KOPT-K1 (cell line): ENCODE measurements around the gene TBX1.

Experiments used
- H3K27ac ChIP-seq: fragments of 200-600 bp; sonication (generic); 2 replicates; pipeline ENCODE4 v1.5.1; 2016; ENCODE audit warnings: antibody characterized with exemption, mild to moderate bottlenecking, low read depth, low read length; ENCODE audit not compliant: poor library complexity, severe bottlenecking
- H3K36me3 ChIP-seq: fragments of 200-600 bp; sonication (generic); 2 replicates; pipeline ENCODE4 v1.5.1; 2017; ENCODE audit warnings: antibody characterized with exemption, mild to moderate bottlenecking, low read length, moderate library complexity; ENCODE audit not compliant: insufficient read depth
- H3K9me3 ChIP-seq: fragments of 200-600 bp; sonication (generic); 2 replicates; pipeline ENCODE4 v1.5.1; 2017; ENCODE audit warnings: antibody characterized with exemption, low read length, mild to moderate bottlenecking; ENCODE audit not compliant: insufficient read depth, poor library complexity, severe bottlenecking

The TBX1 gene

DNA sequence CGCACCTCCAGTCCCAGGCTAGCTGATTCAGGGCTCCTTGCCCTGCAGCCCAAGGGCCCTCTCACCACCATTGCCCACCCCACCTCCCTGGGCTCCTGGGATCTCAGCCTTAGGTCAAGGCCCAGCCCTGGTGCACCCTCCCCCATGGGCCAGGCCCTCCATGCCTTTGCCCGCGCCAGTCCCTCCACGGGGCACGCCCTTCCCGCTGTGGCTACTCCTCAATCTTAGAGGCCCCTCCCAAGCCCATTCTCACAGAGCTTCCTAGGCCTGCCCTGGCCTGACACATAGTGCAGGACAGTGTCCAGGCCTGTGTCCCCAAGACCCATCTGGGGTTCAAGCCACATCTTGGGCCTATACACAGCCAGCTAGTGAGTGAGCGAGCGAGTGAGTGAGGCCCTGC, 30.4 kb upstream of the TBX1 start:
- Histone ChIP-seq H3K27ac (no peak overlapping the region), H3K9me3 (no peaks in the 10 kb centered on the region), H3K36me3 (no peaks in the 10 kb centered on the region)

DNA sequence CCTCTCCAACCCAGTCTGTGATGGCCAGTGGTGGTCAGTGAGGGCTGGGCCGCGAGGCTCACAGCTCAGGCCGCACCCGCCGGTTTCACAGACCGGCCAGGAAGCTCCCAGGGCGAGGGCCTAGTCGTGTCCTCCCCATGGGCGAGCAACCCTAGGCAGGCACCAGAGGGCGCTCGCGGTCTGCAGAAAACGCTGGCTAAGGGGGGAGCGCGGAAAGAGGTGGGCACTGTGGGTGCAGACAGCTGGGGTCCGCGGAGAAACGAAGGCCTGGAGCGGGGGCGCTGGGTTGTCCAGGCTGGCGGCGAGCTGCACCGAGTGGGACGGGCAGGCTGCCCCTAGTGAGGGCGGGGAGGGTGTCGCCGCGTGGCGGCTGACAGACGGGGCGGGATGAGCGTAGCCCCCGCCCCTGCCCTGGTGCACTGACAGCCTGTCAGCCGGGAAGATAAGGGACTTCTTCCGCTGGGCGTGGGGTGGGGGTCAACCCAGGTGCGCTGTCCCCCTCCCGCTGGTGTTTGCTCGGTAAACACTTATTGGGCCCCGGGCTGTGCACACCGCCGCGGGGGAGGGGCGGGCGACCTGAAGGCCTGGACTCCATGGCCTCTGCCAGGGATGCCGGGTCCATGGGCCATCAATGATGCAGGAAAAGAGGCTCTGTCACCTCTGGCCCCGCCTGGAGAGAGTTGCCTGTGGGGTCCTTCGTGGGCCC, 29.8 kb upstream of the TBX1 start:
- Histone ChIP-seq H3K27ac (peak overlapping the region; percentile 47), H3K9me3 (no peaks in the 10 kb centered on the region), H3K36me3 (no peaks in the 10 kb centered on the region)

DNA sequence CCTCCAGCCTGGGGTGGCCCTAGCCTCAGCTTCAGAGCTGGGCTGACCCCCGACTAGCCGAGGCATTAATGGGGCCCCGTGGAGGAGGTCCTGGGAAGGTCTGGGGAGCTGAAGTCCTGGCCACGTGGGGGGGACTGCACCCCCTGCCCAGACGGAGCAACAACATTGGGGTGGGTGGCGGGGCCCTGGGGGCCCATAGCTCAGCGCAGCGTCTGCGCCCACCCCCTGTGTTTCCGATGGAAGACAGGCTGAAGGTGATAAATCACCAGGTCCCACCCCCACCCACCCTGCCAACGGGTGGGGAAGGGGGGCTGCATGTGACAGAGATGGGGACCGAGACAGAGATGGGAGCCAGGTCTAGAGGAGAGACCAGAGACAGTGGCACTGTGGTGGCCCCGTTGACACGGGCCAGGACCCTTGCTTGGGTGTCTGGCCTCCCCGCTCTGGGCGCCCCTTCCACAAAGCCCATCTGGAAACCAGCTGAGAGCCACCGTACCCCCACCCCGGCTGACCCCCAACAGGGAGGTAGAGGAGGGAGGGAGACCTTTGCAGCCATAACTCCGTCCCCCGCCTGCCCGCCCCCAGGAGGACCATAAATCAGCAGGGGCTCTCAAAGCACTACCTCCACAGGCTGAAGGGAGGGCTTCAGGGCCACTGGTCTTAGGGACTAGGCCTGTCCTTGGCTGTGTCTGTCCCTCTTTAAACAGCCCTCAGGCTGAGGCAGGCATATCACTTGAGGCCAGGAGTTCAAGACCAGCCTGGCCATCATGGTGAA, 29.0 kb upstream of the TBX1 start:
- Histone ChIP-seq H3K9me3 (no peaks in the 10 kb centered on the region), H3K27ac (no peak overlapping the region)

DNA sequence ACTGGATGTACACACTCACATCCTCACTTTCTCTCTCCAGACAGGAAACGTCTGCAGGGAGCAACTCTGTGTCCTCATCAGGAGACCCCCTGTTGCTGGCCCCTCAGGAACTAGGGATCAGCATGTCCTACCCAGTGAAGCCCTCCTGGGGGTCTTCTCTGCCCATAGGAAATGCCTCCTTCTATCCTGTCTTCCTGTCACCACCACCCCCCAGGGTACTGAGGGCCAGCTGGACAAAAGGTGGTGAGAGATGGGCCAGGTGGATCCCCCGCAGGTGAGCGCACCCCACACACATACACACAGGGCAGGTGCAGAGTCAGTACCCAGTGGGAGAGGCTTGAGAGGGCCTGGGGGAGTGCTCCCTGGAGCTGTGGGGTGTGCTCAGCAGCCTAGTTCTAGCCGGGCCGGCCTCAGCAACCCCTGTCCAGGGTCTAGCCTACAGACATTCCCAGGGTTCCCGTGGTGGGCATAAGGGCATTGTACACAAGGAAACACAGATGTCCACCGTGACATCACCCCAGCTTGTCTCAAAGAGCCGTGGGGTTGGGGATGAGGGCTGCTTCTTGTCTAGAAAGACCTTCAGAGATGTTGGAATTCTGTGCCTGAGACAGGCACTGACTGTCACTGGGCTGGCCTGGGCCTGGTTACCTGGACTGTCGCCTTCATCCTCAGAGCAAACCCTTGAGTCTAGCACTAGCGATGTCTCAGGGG, 28.0 kb upstream of the TBX1 start:
- Histone ChIP-seq H3K27ac (no peak overlapping the region), H3K36me3 (no peaks in the 10 kb centered on the region), H3K9me3 (no peaks in the 10 kb centered on the region)

More for the DNA sequence above, 29.0 kb upstream of the TBX1 start:
- no peaks in the 10 kb centered on the region for H3K36me3 ChIP-seq

DNA sequence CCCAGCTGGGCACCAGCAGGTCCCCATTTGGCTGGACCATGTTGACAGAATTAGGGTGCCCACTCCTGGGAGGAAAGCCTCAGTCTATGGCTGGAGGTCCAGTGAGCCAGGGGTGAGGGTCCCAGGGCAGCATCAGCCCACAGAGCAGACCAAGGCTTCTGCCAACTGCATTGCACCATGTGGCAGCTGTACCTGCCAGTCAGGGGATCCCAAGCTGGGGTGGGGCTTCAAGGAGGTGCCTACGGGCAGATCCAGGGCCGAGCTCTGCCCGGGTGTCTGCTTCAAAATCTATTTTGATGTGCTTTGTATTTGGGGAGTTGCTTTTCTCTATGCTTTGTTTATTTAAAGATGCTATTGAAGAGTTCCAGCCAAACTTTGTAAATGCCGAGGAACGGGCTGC, 26.8 kb upstream of the TBX1 start:
- Histone ChIP-seq H3K9me3 (no peaks in the 10 kb centered on the region), H3K36me3 (no peaks in the 10 kb centered on the region), H3K27ac (no peak overlapping the region)

DNA sequence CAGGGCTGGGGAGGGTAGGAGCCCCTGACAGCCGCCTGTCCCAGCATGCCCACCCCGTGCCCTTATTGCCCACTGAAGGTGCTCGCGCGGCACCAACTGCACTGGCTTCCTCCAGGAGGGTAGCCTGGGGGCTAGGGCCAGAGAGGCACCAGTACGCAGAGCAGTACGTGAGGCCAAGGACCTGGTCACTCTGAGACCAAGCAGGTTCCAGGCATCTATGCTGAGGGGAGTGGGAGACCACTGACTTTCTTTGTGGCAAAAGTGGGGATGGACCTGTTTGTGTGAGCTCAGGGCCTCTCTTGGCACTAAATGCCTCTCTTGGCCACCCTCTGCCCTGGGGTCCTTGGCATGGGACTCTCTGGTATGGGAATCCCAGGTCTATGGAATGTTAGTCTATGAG, 26.4 kb upstream of the TBX1 start:
- no peaks in the 10 kb centered on the region for H3K36me3 ChIP-seq
- H3K9me3 ChIP-seq = no peaks in the 10 kb centered on the region
- H3K27ac ChIP-seq = no peak overlapping the region

DNA sequence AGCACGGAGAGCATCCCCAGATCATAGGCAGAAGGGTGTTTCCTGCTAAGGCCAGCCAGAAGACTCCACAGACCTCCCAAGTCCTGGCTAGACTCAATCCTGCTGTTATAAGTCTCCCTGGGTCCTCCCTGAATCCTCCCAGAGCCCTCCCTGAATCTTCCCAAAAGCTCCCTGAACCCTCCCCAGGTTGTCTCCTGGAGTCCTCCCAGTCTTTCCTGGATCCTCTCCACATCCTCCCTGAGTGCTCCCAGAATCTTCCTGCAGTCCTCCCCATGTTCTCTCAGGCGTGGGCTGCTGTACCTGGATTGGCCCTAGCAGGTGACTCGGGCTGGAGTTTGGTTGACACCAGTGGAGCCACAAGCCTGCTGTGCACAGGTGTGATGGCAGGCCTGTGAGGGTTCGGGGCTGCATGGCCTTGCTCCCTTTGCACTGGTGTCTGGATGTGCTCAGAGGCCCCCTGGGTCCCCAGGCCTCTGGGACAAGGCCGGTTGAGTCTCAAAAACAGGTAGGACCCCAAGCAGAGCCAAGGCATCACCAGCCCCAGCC, 25.7 kb upstream of the TBX1 start:
- Histone ChIP-seq H3K36me3 (no peaks in the 10 kb centered on the region), H3K27ac (no peak overlapping the region), H3K9me3 (no peaks in the 10 kb centered on the region)

DNA sequence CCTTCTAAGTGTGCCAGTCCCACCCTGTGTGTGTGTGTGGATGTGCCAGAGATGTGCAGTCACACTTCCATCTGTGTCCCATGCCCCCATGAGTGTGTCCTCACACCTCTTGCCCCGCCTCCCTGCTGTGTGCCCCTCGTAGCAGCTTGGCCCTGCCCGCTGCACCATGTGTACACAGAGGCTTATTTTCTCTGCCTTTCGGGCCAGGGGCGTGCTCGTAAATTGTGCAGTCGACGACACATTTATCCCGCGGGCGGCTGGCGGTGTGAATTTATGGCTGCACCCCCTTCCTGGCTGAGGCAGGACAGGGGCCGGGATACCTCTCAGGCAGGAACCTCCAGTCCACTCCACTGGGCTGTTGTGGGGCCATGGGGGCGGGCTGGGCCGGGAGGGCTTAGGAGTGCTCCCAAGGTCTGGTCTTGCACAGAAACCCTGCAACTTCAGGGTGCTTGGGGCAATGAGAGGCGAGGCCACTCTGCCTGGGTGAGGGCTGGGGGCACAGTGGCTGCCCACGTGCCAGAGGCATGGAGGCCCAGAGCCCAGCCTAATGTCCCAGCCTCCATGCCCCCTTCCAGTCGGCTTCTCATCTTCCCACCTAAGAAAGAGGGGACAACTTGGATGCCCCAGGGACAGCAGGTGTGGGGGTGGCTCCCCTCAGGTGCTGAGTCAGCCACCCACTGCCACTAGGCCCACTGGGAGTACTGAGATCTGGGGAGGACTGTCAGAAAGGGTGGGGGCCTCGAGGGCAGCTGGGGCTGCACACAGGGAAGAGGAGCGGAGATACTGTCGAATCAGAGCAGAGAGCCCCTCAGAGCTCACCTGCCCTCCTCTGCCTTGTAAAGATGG, 24.7 kb upstream of the TBX1 start:
- no peak overlapping the region for H3K27ac ChIP-seq
- no peaks in the 10 kb centered on the region for H3K36me3 ChIP-seq
- no peaks in the 10 kb centered on the region for H3K9me3 ChIP-seq

DNA sequence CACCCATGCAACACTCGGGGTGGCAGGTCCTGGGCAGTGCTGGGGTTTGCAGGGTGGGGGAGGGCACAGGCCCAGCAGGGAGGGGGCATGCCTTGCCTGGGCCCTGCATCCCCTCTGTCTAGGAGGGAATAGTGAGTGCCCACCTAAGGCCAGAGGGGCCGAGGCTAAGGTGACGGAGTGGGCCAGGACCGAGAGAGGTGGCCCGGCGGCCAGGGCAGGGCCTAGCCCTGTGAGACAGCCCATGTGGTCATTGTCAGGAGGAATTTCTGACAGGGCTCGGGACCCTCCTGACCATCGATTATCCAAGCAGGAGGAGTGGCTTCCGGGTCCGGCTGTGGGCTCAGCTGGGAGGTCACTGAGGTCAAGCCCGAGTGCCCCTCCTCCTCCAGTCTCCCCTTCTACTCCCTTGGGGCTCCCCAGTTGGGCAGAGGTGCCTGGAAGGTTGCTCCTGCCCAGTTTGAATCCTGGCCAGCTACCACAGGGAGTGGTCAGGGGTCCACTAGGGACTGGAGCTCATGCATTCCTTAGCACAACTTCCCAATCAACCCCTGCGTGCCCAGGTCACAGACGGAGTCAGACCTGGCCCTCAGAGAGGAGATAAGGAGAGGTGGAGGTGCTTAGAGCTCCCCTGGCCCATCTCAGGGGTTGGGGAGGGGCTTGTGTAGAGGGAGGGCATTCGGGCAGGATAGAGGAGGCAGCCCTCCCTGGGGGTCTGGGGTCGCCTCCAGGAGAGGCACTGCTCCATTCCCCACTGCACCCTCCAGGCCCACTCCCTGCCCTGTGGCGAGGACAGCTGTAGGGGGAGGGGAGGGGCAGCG, 22.5 kb upstream of the TBX1 start:
- Histone ChIP-seq H3K27ac (no peak overlapping the region), H3K36me3 (no peaks in the 10 kb centered on the region), H3K9me3 (no peaks in the 10 kb centered on the region)

DNA sequence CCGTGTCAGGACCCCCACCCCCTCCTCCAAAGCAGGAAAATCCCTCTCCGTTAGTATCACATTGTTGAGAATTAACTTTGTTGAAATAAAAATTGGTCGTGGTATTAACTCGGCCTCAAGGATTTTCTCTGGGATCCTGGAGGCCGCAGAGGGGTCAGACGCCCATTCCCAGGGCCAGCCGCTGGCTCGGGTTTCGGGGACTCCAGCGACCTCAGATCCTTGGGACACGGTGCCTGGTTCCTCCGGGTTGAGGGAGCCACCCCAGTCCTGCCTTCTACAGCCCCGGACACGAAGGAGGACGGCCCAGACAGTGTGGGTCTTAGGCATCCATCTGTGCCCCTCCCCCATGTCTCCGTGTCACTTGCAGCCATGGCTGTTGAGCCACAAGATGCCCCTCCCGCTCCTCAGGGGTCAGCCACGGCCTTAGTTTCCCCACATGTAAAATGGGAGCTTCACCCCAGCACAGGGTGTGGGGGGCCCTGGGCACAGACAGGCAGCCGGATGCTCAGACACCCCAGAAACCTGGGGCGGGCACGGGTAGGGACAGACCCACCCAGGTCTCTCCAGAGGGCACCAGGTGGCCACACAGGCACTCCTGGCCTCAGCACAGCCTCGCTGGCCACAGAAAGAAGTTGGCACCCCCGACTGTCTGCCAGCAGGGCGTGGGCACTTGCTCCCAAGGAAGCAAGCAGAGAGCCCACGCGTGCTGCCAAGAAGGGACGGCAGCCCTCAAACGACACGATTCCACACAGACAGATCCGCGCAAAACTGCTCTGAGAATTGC, 21.7 kb upstream of the TBX1 start:
- H3K9me3 ChIP-seq = no peaks in the 10 kb centered on the region
- no peak overlapping the region for H3K27ac ChIP-seq
- H3K36me3 ChIP-seq = no peaks in the 10 kb centered on the region

DNA sequence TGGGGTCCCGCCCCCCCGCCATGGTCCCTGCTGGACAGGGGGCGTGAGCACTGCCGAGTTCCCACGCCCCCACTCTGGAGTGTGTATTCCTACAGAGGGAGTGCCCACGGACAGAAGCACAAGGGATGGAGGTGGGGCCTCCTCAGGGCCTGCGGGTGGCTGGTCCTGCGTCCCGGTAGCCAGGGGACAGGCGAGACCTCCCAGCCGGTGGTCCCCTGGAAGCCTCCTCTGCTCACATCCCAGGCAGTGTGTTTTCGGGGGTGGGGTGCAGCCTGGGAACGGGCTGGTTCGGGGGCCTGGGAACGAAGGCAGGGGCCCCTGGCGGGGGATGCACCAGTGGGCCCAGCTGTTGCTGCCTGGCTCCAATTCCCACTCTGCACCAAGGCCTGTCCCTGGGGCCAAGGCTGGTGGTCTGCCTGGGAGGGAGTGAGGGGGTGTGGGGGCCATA, 21.1 kb upstream of the TBX1 start:
- H3K9me3 ChIP-seq = no peaks in the 10 kb centered on the region
- H3K27ac ChIP-seq = no peak overlapping the region
- no peaks in the 10 kb centered on the region for H3K36me3 ChIP-seq

DNA sequence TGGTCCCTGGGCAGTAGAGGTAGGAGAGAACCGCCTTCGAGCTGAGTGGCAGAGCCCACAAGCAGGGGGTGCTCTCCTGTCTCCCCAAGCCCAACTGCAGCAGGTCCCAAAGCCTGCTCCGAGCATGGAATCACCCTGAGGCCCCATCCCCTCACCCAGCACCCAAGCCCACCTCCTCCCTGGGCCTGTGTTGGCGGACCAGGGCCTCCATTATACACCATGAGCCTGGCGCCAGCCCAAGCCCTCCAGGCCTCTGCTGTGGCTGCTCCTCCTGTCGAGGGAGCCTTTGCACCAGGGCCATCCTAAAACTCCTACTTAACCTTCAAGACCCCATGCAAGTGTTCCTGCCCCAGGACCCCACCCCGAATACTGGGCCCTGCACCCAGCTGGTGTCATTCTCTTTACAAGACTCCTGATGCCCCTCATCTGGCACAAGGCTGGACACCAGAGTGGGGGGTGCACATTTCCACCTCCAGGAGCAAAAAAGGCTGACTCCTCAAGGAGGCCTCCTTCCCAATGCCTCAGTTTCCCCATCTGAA, 20.6 kb upstream of the TBX1 start:
- no peak overlapping the region for H3K27ac ChIP-seq
- no peaks in the 10 kb centered on the region for H3K36me3 ChIP-seq

DNA sequence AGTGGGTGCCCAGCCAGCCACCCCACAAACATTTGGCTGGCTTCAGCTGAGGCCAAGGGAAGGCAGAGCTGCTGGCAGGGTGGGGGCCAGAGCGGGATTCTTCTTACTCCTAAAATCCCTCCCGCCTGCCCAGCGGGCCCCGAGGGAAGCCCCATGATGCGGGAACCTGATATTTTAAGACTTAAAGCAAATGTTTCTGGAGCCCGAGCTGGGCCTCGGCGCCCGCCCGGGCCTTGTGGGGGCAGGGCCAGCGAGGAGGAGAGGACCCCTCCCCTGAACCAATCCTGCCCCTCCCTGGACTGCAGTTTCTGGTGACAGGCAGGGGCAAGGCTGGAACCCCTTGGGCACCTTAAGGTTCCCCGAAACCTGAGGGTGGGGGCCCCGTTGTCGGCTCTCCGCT, 20.0 kb upstream of the TBX1 start:
- H3K27ac ChIP-seq = no peak overlapping the region
- no peaks in the 10 kb centered on the region for H3K36me3 ChIP-seq

More for the DNA sequence above, 20.6 kb upstream of the TBX1 start:
- no peaks in the 10 kb centered on the region for H3K9me3 ChIP-seq

More for the DNA sequence above, 20.0 kb upstream of the TBX1 start:
- H3K9me3 ChIP-seq = no peaks in the 10 kb centered on the region
